HG03159 (cell line): ENCODE data around the gene CLCN6.

ENCODE experiments used
- ATAC-seq: cut with Tn5 transposase; IDR thresholded peaks from one replicate; pipeline ENCODE4 v1.9.1; 2021; ENCODE audit warnings: mild to moderate bottlenecking, moderate library complexity; ENCODE audit not compliant: unreplicated experiment

CLCN6 gene

DNA sequence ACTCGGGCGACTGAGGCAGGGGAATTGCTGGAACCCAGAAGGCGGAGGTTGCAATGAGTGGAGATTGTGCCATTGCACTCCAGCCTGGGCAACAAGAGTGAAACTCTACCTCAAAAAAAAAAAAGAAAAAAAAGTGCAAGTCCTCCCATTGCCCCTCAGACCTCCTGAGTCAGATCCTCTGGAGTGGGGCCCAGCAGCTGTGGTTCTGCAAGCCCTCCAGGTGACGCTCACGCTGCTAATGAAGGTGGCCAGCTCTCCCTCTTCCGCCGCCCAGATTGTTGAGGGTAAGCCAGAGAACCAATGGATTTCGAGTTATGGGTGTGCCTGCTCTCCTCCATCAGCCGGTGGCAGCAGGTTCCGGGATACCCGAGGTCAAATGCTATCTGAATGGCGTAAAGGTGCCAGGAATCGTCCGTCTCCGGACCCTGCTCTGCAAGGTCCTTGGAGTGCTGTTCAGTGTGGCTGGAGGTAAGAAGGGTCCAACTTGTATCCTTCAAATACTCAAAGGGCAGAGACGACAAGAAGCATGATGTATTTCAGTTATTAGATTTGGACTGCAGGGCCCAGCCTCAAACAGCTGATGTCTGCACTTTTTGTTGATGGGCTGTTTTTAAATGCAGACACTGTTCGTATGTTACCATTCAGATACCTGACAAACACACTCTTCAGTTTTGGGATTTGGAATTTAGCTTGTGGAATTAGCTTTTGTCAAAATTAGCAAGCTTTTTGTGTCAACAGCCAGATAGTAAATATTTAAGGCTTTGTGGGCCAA lies 17.6 kb downstream of the CLCN6 start:
- ATAC-seq: no peak

DNA sequence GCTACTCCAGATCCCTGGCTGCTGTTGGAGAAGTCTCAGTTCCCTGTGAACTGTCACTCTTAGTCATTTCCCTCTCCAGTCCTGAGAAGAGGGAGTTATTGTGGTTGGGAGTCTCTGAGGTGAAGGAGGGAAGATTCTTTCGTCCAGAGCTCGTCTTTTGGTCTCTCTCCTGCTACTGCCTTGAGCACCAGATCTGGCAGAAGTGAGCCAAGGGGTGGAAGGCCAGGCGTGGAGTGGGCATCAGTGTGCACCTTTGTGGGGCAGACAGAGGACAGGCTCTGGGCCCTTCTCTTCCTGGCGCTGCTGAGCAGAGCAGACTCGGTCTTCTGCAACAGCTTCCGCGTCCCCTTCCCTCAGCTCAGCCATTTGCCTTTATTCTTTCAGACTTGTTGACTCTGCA lies 19.1 kb downstream of the CLCN6 start:
- ATAC-seq: no peak

DNA sequence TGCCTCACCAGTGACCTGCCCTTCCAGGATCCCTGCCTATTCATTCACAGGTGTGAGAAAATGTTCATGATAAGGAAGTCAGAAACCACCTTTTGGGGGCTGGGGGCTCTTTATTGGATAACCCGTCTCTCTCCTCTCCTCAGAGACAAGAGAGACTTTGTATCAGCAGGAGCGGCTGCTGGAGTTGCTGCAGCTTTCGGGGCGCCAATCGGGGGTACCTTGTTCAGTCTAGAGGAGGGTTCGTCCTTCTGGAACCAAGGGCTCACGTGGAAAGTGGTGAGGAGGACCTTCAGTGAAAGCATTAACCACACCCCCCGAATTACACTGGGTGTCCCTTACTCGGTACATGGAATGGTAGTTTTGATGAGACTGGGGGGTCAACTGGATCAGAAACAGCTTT lies 21.0 kb downstream of the CLCN6 start:
- no peak for ATAC-seq

DNA sequence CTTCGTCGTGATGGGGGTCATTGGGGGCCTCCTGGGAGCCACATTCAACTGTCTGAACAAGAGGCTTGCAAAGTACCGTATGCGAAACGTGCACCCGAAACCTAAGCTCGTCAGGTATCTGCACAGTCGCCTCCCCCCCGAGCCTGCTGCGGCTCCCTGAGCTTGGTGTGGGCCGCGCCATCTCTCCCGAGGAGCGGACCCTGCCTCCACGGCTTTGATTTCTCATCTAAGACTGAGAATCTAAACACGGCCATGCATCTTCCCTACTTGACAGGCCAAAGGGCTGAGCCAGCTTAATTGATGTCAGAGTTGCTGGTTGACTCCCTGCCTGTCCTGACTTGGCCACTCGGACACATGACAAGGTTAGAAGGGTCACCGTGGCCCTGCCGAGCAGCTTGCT lies 22.5 kb downstream of the CLCN6 start:
- ATAC-seq: no peak

DNA sequence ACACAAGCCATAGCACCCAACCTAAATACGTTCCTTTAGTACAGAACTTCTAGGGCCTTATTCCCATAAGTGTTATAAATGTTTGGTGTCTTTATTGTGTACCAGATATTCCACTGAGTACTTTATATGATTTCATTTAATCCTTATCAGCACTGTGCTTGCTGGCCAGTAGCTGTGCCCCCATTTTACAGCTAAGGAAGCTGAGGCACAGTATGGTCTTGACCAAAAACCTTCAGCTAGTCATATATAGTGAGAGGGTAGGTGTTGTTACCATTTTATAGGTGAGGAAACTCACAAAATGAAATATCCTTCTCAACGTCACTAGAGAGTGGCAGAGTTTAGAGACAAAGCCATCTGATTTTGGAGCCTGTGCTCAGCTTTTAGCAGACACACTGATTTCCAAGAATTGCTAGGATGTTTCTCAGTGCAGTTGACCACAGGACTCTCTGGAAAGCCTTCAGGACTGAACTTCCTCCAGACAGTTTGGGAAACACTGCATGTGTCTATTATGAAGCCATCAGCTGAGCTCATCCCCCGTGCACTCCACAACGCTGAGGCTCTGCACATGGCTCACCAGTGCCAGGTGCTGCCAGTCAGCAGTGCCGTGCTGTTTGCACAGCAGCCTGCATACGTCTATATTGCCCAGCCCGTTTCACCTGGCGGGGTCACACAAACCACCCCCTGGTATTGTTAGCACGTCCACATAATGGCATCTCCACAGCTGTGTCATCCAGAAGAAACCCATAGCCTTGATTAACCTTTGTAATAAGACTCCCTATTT lies 26.1 kb downstream of the CLCN6 start:
- no peak for ATAC-seq

DNA sequence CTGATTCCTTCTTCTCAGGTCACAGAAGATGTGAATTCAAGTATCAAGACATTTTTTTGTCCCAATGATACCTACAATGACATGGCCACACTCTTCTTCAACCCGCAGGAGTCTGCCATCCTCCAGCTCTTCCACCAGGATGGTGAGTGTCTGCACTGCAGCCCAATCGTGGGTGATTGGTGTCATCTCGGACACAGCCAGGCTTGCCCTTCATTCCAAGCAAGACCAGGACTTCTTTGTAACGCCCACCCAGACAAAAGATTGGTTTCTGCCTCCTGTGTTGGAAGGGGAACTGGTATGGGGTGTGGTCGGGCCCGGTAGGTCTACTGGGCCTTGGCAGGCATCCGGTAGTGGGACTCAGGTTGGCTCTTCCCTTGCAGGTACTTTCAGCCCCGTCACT lies 27.5 kb downstream of the CLCN6 start:
- ATAC-seq: no peak

DNA sequence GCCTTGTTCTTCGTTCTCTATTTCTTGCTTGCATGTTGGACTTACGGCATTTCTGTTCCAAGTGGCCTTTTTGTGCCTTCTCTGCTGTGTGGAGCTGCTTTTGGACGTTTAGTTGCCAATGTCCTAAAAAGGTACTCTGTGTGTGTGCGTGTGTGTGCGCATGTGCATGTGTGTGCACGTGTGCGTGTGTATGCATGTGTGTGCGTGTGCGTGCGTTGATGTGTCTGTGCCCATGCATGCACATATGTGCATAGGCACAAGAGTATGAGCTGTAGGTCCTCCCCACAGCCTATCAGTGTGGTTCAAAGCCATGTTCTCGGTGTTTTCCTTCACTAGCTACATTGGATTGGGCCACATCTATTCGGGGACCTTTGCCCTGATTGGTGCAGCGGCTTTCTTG lies 27.9 kb downstream of the CLCN6 start:
- no peak for ATAC-seq

DNA sequence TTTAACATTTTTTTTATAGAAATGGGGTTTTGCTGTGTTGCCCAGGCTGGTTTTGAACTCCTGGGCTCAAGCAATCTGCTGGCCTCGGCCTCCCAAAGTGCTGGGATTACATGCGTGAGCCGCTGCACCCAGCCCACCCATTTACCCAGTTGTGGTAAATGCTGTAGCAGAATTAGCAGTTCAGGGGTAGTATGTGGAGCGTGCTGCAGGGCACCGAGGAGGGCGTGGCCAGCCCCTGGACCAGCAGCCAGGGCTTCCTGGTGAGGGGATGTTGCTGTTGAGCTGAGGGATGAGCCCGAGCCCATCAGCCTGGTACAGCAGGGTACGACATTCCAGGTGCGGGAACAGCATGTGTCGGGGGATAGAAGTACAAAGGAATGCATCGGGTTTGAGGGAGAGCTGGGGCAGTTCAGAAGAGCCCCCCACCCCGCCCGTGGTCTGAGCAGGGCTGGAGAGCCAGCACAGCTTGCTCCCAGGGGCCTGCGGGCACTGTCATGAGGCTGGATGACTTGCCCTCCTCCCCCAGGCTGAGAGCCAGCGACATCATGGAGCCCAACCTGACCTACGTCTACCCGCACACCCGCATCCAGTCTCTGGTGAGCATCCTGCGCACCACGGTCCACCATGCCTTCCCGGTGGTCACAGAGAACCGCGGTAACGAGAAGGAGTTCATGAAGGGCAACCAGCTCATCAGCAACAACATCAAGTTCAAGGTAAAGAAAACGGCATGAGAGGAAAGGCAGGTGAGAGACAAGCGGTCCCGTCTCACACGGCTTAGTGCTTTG lies 29.6 kb downstream of the CLCN6 start:
- ATAC-seq: no peak

DNA sequence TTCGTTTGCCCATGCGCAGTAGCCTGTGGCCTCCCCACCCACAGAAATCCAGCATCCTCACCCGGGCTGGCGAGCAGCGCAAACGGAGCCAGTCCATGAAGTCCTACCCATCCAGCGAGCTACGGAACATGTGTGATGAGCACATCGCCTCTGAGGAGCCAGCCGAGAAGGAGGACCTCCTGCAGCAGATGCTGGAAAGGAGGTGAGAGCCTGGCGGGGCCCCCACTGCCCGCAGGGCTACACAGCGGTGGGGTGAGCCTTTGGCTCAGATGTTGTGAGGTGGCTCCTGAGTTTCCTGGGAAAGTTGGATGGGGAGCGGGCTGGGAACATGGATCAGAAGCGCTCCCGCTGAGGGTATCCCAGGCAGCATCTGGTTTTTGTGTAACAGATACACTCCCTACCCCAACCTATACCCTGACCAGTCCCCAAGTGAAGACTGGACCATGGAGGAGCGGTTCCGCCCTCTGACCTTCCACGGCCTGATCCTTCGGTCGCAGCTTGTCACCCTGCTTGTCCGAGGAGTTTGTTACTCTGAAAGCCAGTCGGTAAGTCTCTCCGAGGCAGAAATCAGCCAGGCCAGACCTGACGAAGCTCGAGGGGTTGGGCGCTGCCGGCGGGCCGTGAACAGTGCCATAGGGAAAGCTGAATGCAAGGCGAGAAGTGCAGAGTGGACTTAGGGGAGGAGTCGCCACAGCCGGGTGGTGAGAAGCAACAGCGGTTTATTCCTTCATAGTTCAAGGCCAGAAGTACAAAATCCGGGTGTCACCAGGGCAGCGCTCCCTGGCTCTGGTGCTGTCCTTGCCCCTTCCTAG lies 31.2 kb downstream of the CLCN6 start:
- no peak for ATAC-seq

DNA sequence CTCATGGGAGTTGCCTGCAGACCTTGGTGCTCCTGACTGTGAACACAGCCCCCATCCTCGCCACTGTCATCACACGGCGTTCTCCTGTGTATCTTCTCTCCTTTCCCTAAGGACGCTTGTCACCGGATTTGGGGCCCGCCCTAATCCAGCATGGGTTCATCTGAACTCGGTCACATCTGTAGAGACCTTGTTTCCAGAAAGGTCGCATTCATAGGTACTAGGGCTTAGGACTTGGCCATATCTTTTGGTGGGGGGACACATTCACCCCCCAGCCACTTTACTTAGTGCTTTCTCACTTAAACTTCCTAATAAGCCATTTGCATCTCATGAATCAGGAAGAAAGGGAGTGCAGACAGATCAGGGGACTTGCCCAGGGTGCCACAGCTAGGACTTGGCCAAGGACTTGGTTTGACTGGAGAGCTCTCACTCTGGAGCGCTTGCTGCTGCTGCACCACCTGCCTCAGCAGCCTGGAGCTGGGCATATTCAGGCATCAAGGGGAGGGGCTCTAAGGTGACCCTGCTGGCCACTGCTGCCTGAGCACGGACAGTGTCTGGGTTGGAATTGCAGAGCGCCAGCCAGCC lies 31.9 kb downstream of the CLCN6 start:
- ATAC-seq: no peak

DNA sequence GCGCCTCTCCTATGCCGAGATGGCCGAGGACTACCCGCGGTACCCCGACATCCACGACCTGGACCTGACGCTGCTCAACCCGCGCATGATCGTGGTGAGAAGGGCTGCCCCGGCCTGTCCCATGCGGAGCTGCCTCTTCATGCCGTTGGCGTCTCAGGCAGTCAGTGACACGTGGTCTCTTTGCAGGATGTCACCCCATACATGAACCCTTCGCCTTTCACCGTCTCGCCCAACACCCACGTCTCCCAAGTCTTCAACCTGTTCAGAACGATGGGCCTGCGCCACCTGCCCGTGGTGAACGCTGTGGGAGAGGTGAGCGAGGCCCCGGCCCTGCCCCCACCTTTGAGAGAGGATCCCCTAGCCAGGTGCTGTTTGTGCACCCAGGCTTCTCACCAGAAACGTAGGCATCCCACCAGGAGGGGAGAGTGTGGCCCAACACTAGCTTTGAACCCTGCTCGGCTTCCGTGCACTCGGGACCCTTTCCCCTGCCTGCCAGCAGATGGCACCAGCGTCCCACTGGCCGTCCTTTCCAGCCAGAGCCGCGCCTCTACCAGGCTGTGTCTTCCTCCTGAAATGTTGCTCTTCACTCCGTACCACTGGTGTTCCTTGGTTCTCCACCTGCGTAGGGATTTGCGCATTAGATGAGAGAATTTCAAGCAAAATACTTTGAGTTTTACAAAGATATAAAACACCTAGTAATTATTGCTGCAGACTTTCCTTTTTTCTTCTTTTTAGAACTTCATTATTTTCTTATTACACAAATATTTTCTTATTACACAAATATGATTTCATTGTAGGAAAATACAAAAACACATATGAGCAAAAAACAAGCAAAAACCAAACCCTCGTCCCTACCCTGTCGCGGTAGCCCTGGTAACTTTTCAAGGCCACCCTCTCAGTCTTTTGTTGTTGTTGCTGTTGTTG lies 32.6 kb downstream of the CLCN6 start:
- ATAC-seq: no peak

DNA sequence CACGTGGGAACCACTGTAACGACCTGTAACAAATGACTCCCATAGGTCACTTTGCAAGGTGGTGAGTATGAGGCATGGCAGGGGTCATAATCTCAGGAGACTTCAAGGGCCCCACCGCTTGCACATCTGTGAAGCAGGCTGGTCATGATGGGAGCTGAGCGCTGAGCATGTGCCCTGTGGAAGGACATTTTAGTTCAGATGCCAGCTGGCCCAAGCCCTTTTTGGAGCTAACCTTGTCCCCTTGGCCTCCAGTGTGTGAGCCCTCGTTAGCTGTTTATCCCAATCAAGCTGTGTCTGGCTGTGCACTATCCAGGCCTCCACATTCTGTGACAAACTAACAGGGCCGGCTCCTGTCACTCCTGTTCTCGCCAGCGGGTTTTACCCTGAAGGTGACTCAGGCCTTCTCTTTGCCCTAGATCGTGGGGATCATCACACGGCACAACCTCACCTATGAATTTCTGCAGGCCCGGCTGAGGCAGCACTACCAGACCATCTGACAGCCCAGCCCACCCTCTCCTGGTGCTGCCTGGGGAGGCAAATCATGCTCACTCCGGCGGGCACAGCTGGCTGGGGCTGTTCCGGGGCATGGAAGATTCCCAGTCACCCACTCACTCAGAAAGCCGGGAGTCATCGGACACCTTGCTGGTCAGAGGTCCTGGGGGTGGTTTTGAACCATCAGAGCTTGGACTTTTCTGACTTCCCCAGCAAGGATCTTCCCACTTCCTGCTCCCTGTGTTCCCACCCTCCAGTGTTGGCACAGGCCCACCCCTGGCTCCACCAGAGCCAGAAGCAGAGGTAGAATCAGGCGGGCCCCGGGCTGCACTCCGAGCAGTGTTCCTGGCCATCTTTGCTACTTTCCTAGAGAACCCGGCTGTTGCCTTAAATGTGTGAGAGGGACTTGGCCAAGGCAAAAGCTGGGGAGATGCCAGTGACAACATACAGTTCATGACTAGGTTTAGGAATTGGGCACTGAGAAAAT lies 34.0 kb downstream of the CLCN6 start:
- no peak for ATAC-seq

DNA sequence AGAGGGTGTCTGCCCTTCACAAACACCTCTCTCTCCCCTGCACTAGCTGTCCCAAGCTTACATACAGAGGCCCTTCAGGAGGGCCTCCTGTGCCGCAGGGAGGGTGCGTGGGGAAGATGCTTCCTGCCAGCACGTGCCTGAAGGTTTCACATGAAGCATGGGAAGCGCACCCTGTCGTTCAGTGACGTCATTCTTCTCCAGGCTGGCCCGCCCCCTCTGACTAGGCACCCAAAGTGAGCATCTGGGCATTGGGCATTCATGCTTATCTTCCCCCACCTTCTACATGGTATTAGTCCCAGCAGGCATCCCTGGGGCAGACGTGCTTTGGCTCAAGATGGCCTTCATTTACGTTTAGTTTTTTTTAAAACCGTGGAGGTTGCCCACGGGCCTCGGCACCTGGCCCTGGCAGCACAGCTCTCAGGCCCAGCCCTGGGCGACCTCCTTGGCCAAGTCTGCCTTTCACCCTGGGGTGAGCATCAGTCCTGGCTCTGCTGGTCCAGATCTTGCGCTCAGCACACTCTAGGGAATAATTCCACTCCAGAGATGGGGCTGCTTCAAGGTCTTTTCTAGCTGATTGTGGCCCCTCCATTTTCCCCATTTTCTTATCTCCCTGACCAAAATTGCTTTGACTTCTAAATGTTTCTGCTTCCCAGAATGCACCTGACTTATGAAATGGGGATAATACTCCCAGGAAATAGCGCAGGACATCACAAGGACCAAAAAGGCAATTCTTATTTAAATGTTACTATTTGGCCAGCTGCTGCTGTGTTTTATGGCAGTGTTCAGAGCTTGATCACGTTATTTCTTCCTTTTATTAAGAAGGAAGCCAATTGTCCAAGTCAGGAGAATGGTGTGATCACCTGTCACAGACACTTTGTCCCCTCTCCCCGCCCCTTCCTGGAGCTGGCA lies 35.5 kb downstream of the CLCN6 start:
- no peak for ATAC-seq

DNA sequence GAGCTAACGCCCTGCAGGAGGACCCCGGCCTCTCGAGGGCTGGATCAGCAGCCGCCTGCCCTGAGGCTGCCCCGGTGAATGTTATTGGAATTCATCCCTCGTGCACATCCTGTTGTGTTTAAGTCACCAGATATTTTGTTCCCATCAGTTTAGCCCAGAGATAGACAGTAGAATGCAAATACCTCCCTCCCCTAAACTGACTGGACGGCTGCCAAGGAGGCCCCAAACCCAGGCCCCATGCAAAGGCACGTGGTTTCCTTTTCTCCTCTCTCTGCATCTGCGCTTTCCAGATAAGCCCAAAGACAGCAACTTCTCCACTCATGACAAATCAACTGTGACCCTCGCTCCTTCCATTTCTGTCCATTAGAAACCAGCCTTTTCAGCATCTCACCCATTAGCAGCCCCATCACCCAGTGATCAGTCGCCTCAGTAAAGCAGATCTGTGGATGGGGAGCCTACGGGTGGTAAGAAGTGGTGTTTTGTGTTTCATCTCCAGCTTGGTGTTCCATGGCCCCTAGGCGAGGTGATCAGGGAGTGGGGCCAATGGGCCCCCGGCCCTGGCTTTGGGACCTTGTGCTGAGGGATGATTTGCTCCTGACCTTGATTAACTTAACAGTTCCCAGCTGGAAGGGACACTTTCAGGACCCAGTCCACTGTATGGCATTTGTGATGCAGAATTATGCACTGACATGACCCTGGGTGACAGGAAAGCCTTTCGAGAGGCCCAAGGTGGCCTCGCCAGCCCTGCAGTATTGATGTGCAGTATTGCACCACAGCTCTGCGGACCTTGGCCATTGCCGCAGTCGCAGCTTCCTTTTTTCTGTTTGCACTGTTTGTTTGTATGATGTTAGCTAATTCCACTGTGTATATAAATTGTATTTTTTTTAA lies 36.4 kb downstream of the CLCN6 start:
- ATAC-seq: no peak

DNA sequence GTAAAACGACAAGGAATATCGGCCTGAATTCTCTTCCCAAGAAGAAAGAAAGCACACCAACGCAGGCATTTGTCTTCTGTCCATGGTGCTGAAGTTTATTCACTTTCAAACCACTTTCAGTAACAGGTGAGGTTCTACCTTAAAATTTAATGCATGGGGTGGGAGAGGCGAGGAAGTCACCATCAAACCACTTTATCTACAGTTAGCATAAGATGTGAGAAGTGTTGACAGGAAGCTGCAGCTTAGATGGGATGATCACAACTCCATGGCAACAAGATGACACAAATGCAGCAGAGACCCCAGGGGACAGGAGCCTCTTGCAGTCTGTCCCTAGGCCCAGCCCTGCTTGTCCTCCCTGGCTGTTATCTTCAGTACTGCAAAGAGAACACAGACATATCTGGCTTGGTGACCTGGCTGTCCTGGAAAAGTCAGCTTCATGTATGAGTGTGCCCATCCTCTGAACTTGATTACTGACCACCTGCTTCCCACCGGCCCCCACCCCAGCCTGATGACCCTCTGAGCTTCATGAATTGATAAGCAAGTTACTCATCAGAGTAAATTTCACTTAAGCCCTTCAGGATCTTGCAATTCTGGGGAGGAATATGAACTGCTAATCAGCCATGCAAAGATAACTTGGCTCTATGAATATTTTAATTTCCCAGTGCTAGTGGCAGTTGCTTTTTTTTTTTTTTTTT lies 39.8 kb downstream of the CLCN6 start:
- no peak for ATAC-seq
